ENCODE results near the gene SV2C. TPM values are rescaled to one million over a fixed set of nuclear protein-coding genes. Genes with fewer than 3 reads are reported as not detected.

SV2C gene
- total and polyA plus RNA-seq, 2 of the 13 experiments (the other 11 are each of a cell fraction or from before 2014, with no cell fraction given), result not detected

- FAIRE-seq, result no peak
- POLR2A ChIA-PET, result no interaction called here
Observed at GRCh38 chr5:76342474-76342873, 259.3 kb downstream of the SV2C start.

GRCh38 chr5:76345582-76345981 lies 262.4 kb downstream of the SV2C start:
- no peak for FAIRE-seq
- Histone ChIP-seq H4K20me1 (ENCODE audit: insufficient read depth, low read length) (no peaks in the 10 kb centered on the region), H3K4me3 (replicated peaks in 1 of 3; ENCODE audit: insufficient read depth in 1 of 3, low read depth in 2 of 3, low read length in 3 of 3) (no peak overlapping the region), H2AFZ (ENCODE audit: low read length) (no peak overlapping the region), H3K27me3 (ENCODE audit: control insufficient read depth in 1 of 2, insufficient read depth in 2 of 2, low read length in 2 of 2) (no peaks in the 10 kb centered on the region), H3K9me3 (ENCODE audit: low read length) (no peaks in the 10 kb centered on the region), H3K4me2 (ENCODE audit: low read depth, low read length) (no peak overlapping the region), H3K36me3 (replicated peaks in 1 of 2; ENCODE audit: control insufficient read depth in 1 of 2, insufficient read depth in 2 of 2, low read length in 2 of 2) (no peaks in the 10 kb centered on the region), H3K9ac (ENCODE audit: insufficient read depth, low read depth, low read length) (no peak overlapping the region), H3K4me1 (ENCODE audit: insufficient read depth, low read length) (peaks cover 11% of the 10 kb centered on the region), H3K79me2 (ENCODE audit: insufficient read depth, low read length) (no peaks in the 10 kb centered on the region), H3K27ac (ENCODE audit: extremely low read length, insufficient read depth, low read length) (no peak overlapping the region)
- in situ Hi-C loops (cut with HindIII; ENCODE audit: extremely low pct_ligation_motif_present, low pct_unique_long_range_greater_than_20kb) (no loop called here), intact Hi-C loops (cut with micrococcal nuclease; ENCODE audit: unreplicated experiment) (no loop called here)
- POLR2A ChIA-PET, result no interaction called here
- BruUV-seq (replicated peaks), result no TSS peak
- no peak for DNase-seq (ENCODE audit: low spot score)
- WGBS (ENCODE audit: low lambda C conversion rate), result 22% methylated on average over 1 of the region's 1 CpG
- TF ChIP-seq FOSL2 (CRISPR knock-in tag; IDR thresholded peaks at IDR 0.05) (peak; percentile 55; the same call in 1 of the 2 replicates), U2AF1 (optimal IDR thresholded peaks at IDR 0.05; ENCODE audit: low read depth, low read length) (no peak), ZNF263 (CRISPR knock-in tag; IDR thresholded peaks at IDR 0.05) (peak; percentile 93)
- ATAC-seq, result no peak
- CTCF ChIA-PET (ENCODE audit: low intra/inter-chr PET ratio, low total read pairs), result no interaction called here

More at GRCh38 chr5:76342474-76342873, 259.3 kb downstream of the SV2C start:
- ATAC-seq (no peak), DNase-seq (ENCODE audit: low spot score) (no peak)
- Histone ChIP-seq H4K20me1 (ENCODE audit: insufficient read depth, low read length) (no peaks in the 10 kb centered on the region), H3K27me3 (ENCODE audit: control insufficient read depth in 1 of 2, insufficient read depth in 2 of 2, low read length in 2 of 2) (no peaks in the 10 kb centered on the region), H3K9ac (ENCODE audit: insufficient read depth, low read depth, low read length) (no peak overlapping the region), H2AFZ (ENCODE audit: low read length) (peak overlapping the region; percentile 64), H3K79me2 (ENCODE audit: insufficient read depth, low read length) (no peaks in the 10 kb centered on the region), H3K9me3 (ENCODE audit: low read length) (no peaks in the 10 kb centered on the region), H3K36me3 (replicated peaks in 1 of 2; ENCODE audit: control insufficient read depth in 1 of 2, insufficient read depth in 2 of 2, low read length in 2 of 2) (no peaks in the 10 kb centered on the region), H3K4me3 (replicated peaks in 1 of 3; ENCODE audit: insufficient read depth in 1 of 3, low read depth in 2 of 3, low read length in 3 of 3) (no peak overlapping the region), H3K4me2 (ENCODE audit: low read depth, low read length) (peak overlapping the region; percentile 18; the same call in 1 of the 2 replicates), H3K4me1 (ENCODE audit: insufficient read depth, low read length) (peaks cover 20% of the 10 kb centered on the region), H3K27ac (ENCODE audit: extremely low read length, insufficient read depth, low read length) (no peak overlapping the region)
- TF ChIP-seq ZNF333 (CRISPR knock-in tag; IDR thresholded peaks at IDR 0.05; ENCODE audit: borderline replicate concordance), result no peak
- TF ChIP-seq KDM5B (CRISPR knock-in tag; IDR thresholded peaks at IDR 0.05; ENCODE audit: borderline replicate concordance), result no peak
- no peak for TF ChIP-seq RBAK (CRISPR knock-in tag; IDR thresholded peaks at IDR 0.05)
- TF ChIP-seq ZMYM3 (CRISPR knock-in tag; IDR thresholded peaks at IDR 0.05), result peak; percentile 29; the same call in 1 of the 2 replicates
- no peak for TF ChIP-seq MXD1 (CRISPR knock-in tag; IDR thresholded peaks at IDR 0.05)
- TF ChIP-seq TAF1 (CRISPR knock-in tag; IDR thresholded peaks at IDR 0.05), result no peak
- peak; percentile 86 for TF ChIP-seq ZNF768 (CRISPR knock-in tag; IDR thresholded peaks at IDR 0.05)
- no peak for TF ChIP-seq ZKSCAN1 (IDR thresholded peaks at IDR 0.05; ENCODE audit: low read length)
- TF ChIP-seq ZNF260 (CRISPR knock-in tag; IDR thresholded peaks at IDR 0.05; ENCODE audit: borderline replicate concordance, low read depth), result no peak
- WGBS (ENCODE audit: low lambda C conversion rate), result 7% methylated on average over 1 of the region's 1 CpG
- no TSS peak for BruUV-seq (replicated peaks)
- in situ Hi-C loops (cut with HindIII; ENCODE audit: extremely low pct_ligation_motif_present, low pct_unique_long_range_greater_than_20kb) (no loop called here), intact Hi-C loops (cut with micrococcal nuclease; ENCODE audit: unreplicated experiment) (no loop called here)
- CTCF ChIA-PET (ENCODE audit: low intra/inter-chr PET ratio, low total read pairs), result no interaction called here
